SK-N-MC (cell line): Measurements from ENCODE around the gene C1QTNF4.

ENCODE experiments used
- EZH2 ChIP-seq: fragments of 200-600 bp; sonication (generic); IDR thresholded peaks from one replicate; pipeline ENCODE4 v1.6.1; 2017; ENCODE audit warnings: antibody characterized with exemption
- FOXP2 ChIP-seq: optimal IDR thresholded peaks from 2 replicates; pipeline ENCODE3; 2011; ENCODE audit warnings: mild to moderate bottlenecking, moderate library complexity; ENCODE audit not compliant: insufficient read depth; ENCODE audit errors: extremely low read length, control extremely low read depth

GRCh38 chr11:47599902-47600301 is 5.7 kb upstream of the C1QTNF4 start:
- TF ChIP-seq FOXP2 = no peak
- TF ChIP-seq EZH2 = no peak
